ENCODE results near the gene GPATCH1.

- TF ChIP-seq CTCF (IDR thresholded peaks at IDR 0.05; ENCODE audit: low read depth, low read length) (no peak), POLR2A (IDR thresholded peaks at IDR 0.05; ENCODE audit: extremely low read depth, insufficient read length) (no peak), MAX (IDR thresholded peaks at IDR 0.05; ENCODE audit: low read depth, low read length) (no peak), MYC (IDR thresholded peaks at IDR 0.05; ENCODE audit: low read depth, low read length) (no peak)
Observed at GRCh38 chr19:33139165-33139564, 58.2 kb downstream of the GPATCH1 start.

Measured in NB4 (cell line).